BLaER1 (cell line): ENCODE data around the gene CLSTN2.

Experiments used
- H3K27ac ChIP-seq: shearing (Covaris generic); formaldehyde crosslinking; 2 replicates; pipeline ENCODE4 v1.8.1; 2022
- H3K27me3 ChIP-seq: shearing (Covaris generic); formaldehyde crosslinking; 2 replicates; pipeline ENCODE4 v1.8.1; 2022
- H3K36me3 ChIP-seq: shearing (Covaris generic); formaldehyde crosslinking; 2 replicates; pipeline ENCODE4 v1.8.1; 2022
- H3K4me1 ChIP-seq: shearing (Covaris generic); formaldehyde crosslinking; 2 replicates; pipeline ENCODE4 v1.8.1; 2022
- H3K4me2 ChIP-seq: shearing (Covaris generic); formaldehyde crosslinking; 2 replicates; pipeline ENCODE4 v1.8.1; 2022
- H3K4me3 ChIP-seq: shearing (Covaris generic); formaldehyde crosslinking; 2 replicates; pipeline ENCODE4 v1.8.1; 2022
- H3K9ac ChIP-seq: shearing (Covaris generic); formaldehyde crosslinking; 2 replicates; pipeline ENCODE4 v1.8.1; 2022
- H3K9me3 ChIP-seq: shearing (Covaris generic); formaldehyde crosslinking; 2 replicates; pipeline ENCODE4 v1.8.1; 2022
- H4K20me1 ChIP-seq: shearing (Covaris generic); formaldehyde crosslinking; 2 replicates; pipeline ENCODE4 v1.8.1; 2022
- Cebpa-rat ChIP-seq: shearing (Covaris generic); IDR thresholded peaks from 2 replicates; pipeline ENCODE4 v1.8.1; 2022

The CLSTN2 gene

DNA sequence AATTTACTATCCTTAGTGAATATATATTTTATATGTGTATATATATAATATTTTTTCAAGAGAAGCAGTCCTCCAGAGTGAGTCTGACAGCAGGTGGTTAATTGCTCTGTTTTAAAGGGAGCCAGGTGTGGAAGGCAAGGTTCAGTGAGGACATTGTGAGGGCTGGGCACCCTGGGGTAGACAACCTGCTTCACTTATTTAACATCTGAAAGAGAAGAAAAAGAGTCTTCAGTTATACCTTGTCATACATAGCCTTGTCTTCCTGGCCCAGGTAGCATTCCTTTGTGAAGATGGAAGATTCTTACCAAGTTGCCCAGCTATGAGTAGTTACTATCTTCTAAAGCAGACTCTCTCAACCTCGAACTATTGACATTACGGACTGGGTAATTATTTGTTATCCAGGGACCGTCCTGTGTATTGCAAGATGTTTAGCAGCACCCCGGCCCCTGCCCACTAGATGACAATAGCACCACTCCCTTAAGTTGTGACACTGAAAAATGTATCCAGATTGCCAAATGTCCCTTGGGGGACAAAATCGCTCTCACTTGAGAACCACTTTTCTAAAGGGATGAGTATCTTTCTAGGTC lies 406.9 kb downstream of the CLSTN2 start:
- H3K9me3 ChIP-seq, result no peaks in the 10 kb centered on the region
- no peaks in the 10 kb centered on the region for H3K27me3 ChIP-seq
- no peak overlapping the region for H3K9ac ChIP-seq
- H4K20me1 ChIP-seq, result no peaks in the 10 kb centered on the region
- H3K36me3 ChIP-seq, result no peaks in the 10 kb centered on the region
- TF ChIP-seq Cebpa-rat, result no peak
- no peak overlapping the region for H3K27ac ChIP-seq
- H3K4me2 ChIP-seq, result no peak overlapping the region
- no peaks in the 10 kb centered on the region for H3K4me1 ChIP-seq
- H3K4me3 ChIP-seq, result no peak overlapping the region

GRCh38 chr3:140342668-140343067 lies 407.7 kb downstream of the CLSTN2 start:
- H3K4me1 ChIP-seq, result no peaks in the 10 kb centered on the region
- no peaks in the 10 kb centered on the region for H4K20me1 ChIP-seq
- H3K4me2 ChIP-seq, result no peak overlapping the region
- no peaks in the 10 kb centered on the region for H3K36me3 ChIP-seq
- TF ChIP-seq Cebpa-rat, result no peak
- H3K4me3 ChIP-seq, result no peak overlapping the region
- no peak overlapping the region for H3K27ac ChIP-seq
- H3K9ac ChIP-seq, result no peak overlapping the region
- H3K9me3 ChIP-seq, result no peaks in the 10 kb centered on the region
- no peaks in the 10 kb centered on the region for H3K27me3 ChIP-seq

- H4K20me1 ChIP-seq, result no peaks in the 10 kb centered on the region
- peaks cover 5% of the 10 kb centered on the region for H3K9me3 ChIP-seq
- H3K4me1 ChIP-seq, result no peaks in the 10 kb centered on the region
- H3K9ac ChIP-seq, result no peak overlapping the region
- no peaks in the 10 kb centered on the region for H3K36me3 ChIP-seq
- no peak overlapping the region for H3K27ac ChIP-seq
- no peak overlapping the region for H3K4me2 ChIP-seq
- H3K27me3 ChIP-seq, result no peaks in the 10 kb centered on the region
- TF ChIP-seq Cebpa-rat, result no peak
- no peak overlapping the region for H3K4me3 ChIP-seq
These were observed 408.5 kb downstream of the CLSTN2 start for GRCh38 chr3:140343211-140344081.

DNA sequence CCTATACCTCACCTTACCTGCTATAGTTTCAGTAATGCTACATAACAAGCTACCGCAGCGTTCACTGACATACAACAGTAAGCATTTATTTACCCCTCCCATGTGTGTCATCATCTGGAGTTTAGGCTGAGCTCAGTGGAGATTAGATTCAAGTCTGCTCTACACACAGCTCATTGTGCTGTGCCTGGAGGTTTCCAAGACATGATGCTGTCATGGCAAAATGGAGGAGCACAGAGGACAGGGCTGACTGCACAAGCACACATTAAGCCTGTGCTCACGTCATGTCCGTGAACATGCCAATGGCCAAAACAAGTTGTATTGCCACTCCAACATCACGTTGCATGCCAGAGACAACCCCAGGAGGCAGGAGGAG lies 409.1 kb downstream of the CLSTN2 start:
- TF ChIP-seq Cebpa-rat, result no peak
- no peak overlapping the region for H3K4me2 ChIP-seq
- no peaks in the 10 kb centered on the region for H3K36me3 ChIP-seq
- H3K9ac ChIP-seq, result no peak overlapping the region
- H3K4me1 ChIP-seq, result no peaks in the 10 kb centered on the region
- peaks cover 12% of the 10 kb centered on the region for H3K9me3 ChIP-seq
- H3K4me3 ChIP-seq, result no peak overlapping the region
- H4K20me1 ChIP-seq, result no peaks in the 10 kb centered on the region
- no peak overlapping the region for H3K27ac ChIP-seq
- H3K27me3 ChIP-seq, result no peaks in the 10 kb centered on the region

DNA sequence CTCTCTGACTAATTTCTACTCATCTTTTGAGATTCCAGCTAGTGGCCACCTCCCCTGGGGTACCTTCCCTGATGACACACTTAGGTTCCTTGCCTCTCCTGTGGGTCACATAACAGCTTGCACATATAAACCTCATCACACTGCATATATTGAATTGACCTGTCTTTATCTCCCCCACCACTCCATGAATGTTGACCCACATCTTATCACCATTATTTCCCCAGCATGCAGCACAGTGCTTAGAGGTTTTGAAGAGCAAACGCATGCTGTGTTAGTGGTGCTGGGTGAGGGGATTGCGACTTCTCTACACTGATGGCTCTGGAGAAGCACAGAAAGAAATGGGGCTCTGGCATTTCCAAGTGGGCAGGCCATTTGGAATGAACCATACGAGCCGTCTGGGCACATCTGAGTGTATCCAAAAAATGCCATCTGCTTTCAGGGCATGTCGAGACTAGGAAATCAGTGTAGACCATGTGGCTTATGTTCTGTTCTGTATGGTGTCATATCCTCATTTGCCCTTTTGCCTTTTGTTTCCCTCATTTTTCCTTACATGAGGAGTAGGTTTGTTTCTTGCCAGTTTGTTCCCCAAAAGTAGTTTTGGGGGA lies 409.7 kb downstream of the CLSTN2 start:
- Histone ChIP-seq H4K20me1 (no peaks in the 10 kb centered on the region), H3K27ac (no peak overlapping the region), H3K36me3 (no peaks in the 10 kb centered on the region), H3K9me3 (peaks cover 18% of the 10 kb centered on the region), H3K4me1 (no peaks in the 10 kb centered on the region), H3K9ac (no peak overlapping the region), H3K4me3 (no peak overlapping the region), H3K27me3 (no peaks in the 10 kb centered on the region), H3K4me2 (no peak overlapping the region)
- no peak for TF ChIP-seq Cebpa-rat

- no peaks in the 10 kb centered on the region for H3K4me1 ChIP-seq
- TF ChIP-seq Cebpa-rat, result no peak
- H3K9me3 ChIP-seq, result peaks cover 19% of the 10 kb centered on the region
- H3K27me3 ChIP-seq, result no peaks in the 10 kb centered on the region
- H3K36me3 ChIP-seq, result no peaks in the 10 kb centered on the region
- H3K9ac ChIP-seq, result no peak overlapping the region
- no peak overlapping the region for H3K4me3 ChIP-seq
- H3K27ac ChIP-seq, result no peak overlapping the region
- no peak overlapping the region for H3K4me2 ChIP-seq
- H4K20me1 ChIP-seq, result no peaks in the 10 kb centered on the region
These were observed 412.2 kb downstream of the CLSTN2 start for GRCh38 chr3:140347151-140347550.

DNA sequence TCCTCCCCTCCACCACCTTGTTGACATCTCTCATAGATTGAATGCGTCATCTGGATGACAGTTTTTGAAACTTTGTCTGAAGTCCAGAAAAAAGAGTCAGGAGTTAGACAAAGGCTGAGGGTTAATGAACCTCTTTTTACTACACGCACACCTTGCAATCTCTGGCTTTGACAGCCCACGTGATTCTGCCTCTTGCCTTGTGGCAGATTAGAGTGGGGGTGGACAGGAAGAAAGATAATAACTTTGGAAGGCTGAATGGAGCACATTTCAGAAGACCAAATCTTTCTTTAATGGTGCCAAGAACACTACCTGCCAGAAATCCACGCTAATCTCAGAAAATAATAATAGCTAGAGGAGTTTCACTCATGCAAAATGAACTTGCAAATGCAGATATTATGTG lies 415.0 kb downstream of the CLSTN2 start:
- Histone ChIP-seq H3K27me3 (no peaks in the 10 kb centered on the region), H4K20me1 (no peaks in the 10 kb centered on the region), H3K9me3 (peaks cover 19% of the 10 kb centered on the region), H3K4me3 (no peak overlapping the region), H3K27ac (no peak overlapping the region), H3K4me2 (no peak overlapping the region), H3K4me1 (no peaks in the 10 kb centered on the region), H3K9ac (no peak overlapping the region), H3K36me3 (no peaks in the 10 kb centered on the region)
- TF ChIP-seq Cebpa-rat, result no peak

GRCh38 chr3:140351466-140351865 lies 416.5 kb downstream of the CLSTN2 start:
- no peak for TF ChIP-seq Cebpa-rat
- H3K9me3 ChIP-seq, result peaks cover 19% of the 10 kb centered on the region
- H3K4me1 ChIP-seq, result no peaks in the 10 kb centered on the region
- no peaks in the 10 kb centered on the region for H3K36me3 ChIP-seq
- H3K4me3 ChIP-seq, result no peak overlapping the region
- no peaks in the 10 kb centered on the region for H4K20me1 ChIP-seq
- no peak overlapping the region for H3K9ac ChIP-seq
- no peaks in the 10 kb centered on the region for H3K27me3 ChIP-seq
- H3K4me2 ChIP-seq, result no peak overlapping the region
- no peak overlapping the region for H3K27ac ChIP-seq

DNA sequence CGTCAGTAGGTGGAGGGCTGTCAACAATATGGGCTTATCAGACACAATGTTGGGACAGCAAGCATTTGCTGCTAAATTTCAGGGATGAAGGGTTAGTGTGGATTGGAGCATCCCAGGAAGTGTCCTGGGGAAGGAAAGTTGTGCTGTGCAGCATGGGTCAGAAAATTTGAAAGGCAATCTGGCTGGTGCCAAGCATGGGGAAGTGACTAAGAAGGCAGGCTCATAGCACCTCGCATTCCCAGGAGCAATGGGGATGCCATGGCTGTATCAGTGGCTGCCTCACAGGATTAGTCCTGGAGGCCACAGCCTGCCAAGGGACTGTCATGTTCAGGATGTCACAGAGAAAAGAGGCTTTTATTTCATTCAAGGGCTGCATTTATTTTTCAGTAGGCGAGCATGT lies 420.5 kb downstream of the CLSTN2 start:
- H3K4me2 ChIP-seq, result no peak overlapping the region
- no peaks in the 10 kb centered on the region for H4K20me1 ChIP-seq
- H3K36me3 ChIP-seq, result no peaks in the 10 kb centered on the region
- no peak overlapping the region for H3K9ac ChIP-seq
- no peak for TF ChIP-seq Cebpa-rat
- H3K27me3 ChIP-seq, result no peaks in the 10 kb centered on the region
- no peak overlapping the region for H3K27ac ChIP-seq
- H3K9me3 ChIP-seq, result no peaks in the 10 kb centered on the region
- H3K4me3 ChIP-seq, result no peak overlapping the region
- no peaks in the 10 kb centered on the region for H3K4me1 ChIP-seq

DNA sequence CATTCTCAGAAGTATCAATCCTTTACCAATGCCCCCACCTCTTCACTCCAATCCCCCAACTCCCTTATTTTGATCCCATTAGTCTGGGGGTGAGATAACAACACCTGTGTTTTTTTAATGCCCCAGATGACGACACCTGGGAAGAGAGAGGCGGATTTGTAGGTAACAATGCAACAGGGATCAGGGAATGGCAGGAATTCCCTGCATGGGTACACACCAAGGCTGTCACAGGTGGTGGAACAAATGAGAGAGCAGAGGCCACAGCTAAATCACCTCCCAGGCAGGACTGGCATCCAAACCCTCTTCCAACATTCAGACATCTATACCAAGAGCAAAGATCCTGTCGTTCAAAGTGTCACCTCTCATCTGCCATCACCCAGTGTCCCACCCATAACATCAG lies 423.7 kb downstream of the CLSTN2 start:
- Histone ChIP-seq H3K4me2 (no peak overlapping the region), H3K9me3 (no peaks in the 10 kb centered on the region), H3K9ac (no peak overlapping the region), H3K36me3 (no peaks in the 10 kb centered on the region), H3K4me3 (no peak overlapping the region), H3K27me3 (no peaks in the 10 kb centered on the region), H3K27ac (no peak overlapping the region), H4K20me1 (no peaks in the 10 kb centered on the region), H3K4me1 (no peaks in the 10 kb centered on the region)
- no peak for TF ChIP-seq Cebpa-rat
